ENCODE measurements around the gene TOGARAM2.
"Not testable (repeated sequence)": the region's sequence is repeated elsewhere in the genome, so short reads cannot be mapped to it uniquely, and the experiment has no call there.

Gene TOGARAM2

DNA sequence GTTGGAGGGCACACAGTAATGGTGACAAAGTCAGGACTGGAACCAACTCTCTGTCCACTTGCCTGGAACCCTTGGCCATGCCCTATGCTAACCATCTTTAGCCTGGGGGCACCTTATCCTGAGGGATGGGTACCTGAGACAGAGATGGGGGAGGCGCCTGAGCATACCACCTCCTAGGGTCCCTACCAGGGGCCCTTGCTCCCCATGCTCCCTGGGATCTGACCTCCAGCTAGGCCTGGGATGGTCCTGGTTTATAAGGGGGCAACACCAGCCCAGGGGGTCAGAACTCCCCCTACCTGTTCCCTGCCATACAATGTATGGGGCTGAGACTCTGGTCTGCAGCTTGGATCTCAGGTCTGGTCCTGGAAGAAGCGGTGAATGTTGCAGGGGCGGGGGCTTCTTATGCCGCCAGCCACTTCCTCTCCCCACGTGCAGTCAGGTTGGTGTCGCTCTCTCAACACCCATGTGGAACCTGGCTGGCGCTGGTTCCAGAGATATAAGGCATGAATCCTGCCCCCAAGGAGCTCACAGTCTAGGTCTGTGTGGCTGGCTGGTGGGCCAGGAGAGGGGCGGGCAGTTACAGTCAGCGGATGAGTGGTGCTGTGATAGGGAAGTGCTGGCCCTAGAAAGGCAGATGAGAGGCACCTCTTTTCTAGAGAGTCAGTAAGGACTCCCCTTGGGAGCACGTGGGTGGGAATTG, 3.8 kb upstream of the TOGARAM2 start:
- no peak for DNase-seq (ENCODE audit: low spot score)

GRCh38 chr2:28978001-28978400, 3.1 kb upstream of the TOGARAM2 start:
- not testable (repeated sequence) for DNase-seq (ENCODE audit: low spot score)

GRCh38 chr2:28978606-28979005, 2.5 kb upstream of the TOGARAM2 start:
- DNase-seq (ENCODE audit: low spot score), result no peak

GRCh38 chr2:28979041-28979440, 2.1 kb upstream of the TOGARAM2 start:
- no peak for DNase-seq (ENCODE audit: low spot score)

- no peak for DNase-seq (ENCODE audit: low spot score)
Measured at GRCh38 chr2:28979576-28980366, 1.3 kb upstream of the TOGARAM2 start.

- DNase-seq (ENCODE audit: low spot score), result no peak
Measured at GRCh38 chr2:28980368-28981015, 606 bp upstream of the TOGARAM2 start.

DNA sequence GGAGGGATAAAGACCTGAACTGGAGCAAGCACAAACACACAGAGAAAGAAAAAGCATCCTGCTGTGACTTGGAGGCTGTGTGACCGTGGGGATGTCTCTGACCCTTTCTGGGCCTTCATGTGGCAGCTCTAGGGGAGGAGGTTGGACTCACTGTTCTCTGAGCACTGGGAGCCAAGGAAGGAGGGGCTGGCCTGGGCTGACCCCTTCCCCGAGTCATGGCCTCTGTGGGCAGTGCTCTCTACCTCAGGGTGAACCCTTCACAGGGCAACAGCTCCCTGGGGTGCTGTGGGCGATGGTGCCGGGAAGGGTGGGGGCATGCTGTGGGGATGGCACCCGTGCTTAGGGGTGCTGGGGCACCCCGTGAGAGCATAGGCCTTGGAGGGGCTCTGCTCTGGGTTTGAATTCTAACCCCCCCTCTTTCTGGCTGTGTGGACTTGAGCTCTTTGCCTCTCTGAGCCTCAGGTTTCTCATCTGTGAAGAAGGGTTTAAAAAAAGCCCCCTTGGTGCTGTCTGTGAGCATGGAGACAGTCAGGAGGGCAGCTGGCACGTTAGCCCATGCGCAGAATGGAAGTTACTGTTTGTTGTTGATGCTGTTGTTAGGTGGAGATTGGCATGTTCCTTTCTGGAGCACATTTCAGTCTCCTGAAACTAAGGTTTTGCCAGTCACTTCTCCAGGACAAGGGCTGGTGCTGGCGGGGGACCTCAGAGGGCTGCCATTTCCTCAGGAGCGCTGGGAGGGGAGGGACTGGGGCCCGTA, 700 bp downstream of the TOGARAM2 start:
- no peak for DNase-seq (ENCODE audit: low spot score)

- no peak for DNase-seq (ENCODE audit: low spot score)
Measured at GRCh38 chr2:28982381-28982950, 1.4 kb downstream of the TOGARAM2 start.

- DNase-seq (ENCODE audit: low spot score), result no peak
Measured at GRCh38 chr2:28986429-28986828, 5.3 kb downstream of the TOGARAM2 start.

- DNase-seq (ENCODE audit: low spot score), result no peak
Measured at GRCh38 chr2:28989973-28990372, 8.9 kb downstream of the TOGARAM2 start.

GRCh38 chr2:28990445-28990844, 9.3 kb downstream of the TOGARAM2 start:
- DNase-seq (ENCODE audit: low spot score), result no peak

- DNase-seq (ENCODE audit: low spot score), result no peak
Measured at GRCh38 chr2:28991021-28991420, 9.9 kb downstream of the TOGARAM2 start.

DNA sequence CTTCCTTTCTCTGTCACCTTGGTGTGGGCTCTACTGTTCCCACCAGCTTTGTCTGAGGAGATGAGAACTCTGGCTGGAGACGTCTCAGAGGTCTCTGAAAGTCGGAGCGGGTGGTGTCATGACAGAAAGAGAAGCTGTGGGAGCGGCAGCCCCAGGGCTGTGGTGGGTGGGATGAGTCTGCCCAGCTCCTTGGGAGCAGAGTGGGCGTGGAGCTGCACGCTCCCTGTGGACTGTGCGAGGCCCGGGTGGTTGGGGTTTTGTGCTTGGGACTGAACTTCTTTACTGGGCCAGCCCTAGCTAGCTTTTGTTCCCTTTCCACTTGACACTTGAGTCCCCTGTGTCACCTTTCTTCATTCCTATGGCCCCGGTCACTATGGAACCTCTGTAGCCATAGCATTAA, 10.4 kb downstream of the TOGARAM2 start:
- DNase-seq (ENCODE audit: low spot score), result no peak

DNA sequence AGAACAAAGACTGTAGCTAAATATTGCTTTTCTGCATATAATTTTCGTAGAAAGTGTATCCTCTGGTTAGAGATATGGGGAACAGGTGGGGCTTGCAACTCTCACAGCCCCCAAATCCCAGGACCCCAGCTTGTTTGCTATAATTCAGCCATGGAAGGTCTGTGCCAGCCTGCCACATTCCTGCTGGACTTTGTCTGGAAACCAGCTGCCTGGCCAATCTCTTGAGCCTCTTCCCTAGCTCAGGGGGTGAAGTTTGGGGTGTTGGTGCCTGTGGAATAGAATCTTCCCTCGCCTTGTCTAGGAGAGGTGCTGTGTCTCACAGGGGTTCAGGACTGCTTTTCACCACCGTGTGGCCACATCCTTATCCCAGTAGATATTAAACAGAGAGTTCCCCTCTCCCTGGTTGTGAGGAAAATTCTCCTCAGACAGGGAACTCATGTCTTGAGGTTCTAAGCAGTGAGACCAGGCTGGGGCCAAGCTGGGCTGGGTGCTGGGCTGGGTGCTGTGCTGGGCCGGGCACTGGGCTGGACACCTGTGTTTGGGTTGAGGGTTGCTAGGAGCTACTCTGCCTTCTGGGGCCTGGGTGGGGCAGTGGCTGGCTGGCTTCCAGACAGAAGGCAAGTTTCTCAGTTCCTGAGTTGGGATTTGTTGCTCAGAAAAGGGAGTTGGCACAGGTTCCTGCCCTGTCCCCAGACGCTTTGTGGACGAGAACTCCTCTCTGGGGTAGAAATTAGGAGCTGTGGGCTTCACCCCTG, 12.3 kb downstream of the TOGARAM2 start:
- no peak for DNase-seq (ENCODE audit: low spot score)

DNA sequence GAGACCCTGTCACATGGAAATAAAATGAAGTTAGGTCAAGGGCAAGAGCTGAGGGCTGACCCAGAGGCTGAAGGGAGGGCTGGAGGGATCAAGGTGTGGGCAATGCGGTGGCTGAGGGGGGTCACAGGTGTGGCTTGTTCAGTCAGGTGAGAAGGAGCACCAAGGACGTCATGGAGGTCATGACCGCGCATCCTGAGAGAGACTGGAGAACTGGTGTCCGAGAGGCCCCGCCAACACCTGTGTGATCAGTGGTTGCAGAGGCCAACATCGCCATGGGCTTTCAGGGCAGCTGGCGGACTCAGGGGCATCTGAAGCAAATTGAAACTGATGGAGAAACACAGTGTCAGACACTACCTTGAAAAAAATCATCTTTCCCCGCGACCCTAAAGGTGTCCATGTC, 13.0 kb downstream of the TOGARAM2 start:
- DNase-seq (ENCODE audit: low spot score), result no peak

- DNase-seq (ENCODE audit: low spot score), result no peak
Measured at GRCh38 chr2:28994679-28995078, 13.6 kb downstream of the TOGARAM2 start.

DNA sequence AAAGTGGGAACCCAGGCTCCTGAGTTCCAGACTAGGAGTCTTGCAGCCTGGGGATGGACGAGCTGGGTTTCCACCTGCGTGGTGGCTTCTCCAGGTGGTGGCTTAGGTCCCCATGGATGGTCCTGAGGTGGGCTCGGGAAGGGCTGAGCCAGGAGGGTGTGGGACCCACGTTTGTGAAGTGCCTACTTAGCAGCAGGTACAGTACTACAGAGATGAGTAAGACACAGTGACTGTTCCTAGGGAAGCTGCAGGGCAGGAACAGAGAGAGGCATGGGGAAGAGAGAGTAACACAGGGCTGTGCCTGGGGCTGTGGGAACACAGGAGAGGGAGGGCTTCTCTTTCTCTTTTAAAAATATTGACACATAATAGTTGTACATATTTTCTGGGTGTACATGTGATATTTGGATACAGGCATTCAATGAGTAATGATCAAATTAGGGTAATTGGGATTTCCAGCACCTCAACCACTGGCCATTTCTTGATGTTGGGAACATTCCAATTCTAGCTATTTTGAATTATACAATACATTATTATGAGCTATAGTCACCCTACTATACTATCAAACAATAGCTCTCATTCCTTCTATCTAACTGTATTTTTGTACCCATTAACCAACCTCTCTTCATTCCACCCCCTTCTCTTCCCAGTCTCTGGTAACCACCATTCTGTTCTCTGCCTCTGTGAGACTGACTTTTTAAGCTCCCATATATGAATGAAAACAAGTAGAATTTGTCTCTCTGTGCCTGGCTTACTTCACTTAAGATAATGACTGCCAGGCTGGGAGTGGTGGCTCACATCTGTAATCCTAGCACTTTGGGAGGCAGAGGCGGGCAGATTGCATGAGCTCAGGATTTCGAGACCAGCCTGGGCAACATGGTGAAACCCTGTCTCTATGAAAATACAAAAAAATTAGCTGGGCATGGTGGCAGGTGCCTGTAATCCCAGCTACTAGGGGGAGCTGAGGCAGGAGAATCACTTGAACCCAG, 15.0 kb downstream of the TOGARAM2 start:
- no peak for DNase-seq (ENCODE audit: low spot score)

GRCh38 chr2:28997237-28997846, 16.2 kb downstream of the TOGARAM2 start:
- no peak for DNase-seq (ENCODE audit: low spot score)
